Neural cell (in vitro differentiated cells): Measurements from ENCODE around the gene MBD3. TPM values are rescaled to one million over a fixed set of nuclear protein-coding genes. Genes with fewer than 3 reads are reported as not detected.
A peak's percentile ranks its signal among the peaks of the same experiment; 100 is the strongest.

ENCODE experiments used
- H2AFZ ChIP-seq: fragments of 200-600, 300-800 bp; sonication (generic), shearing (Covaris generic); 2 replicates; pipeline ENCODE4 v1.6.0; 2014; ENCODE audit warnings: low read depth, mild to moderate bottlenecking, antibody characterized with exemption, low read length, moderate library complexity
- H3F3A ChIP-seq: fragments of 200-600 bp; shearing (Covaris generic); 2 replicates; pipeline ENCODE4 v1.6.1; 2016; ENCODE audit warnings: mild to moderate bottlenecking, moderate library complexity, mixed read lengths, antibody characterized with exemption, low read length; ENCODE audit not compliant: insufficient read depth, poor library complexity, severe bottlenecking
- H3K27ac ChIP-seq: fragments of 200-600, 300-800 bp; sonication (generic), shearing (Covaris generic); 2 replicates; pipeline ENCODE4 v1.5.1; 2014; ENCODE audit warnings: mild to moderate bottlenecking, low read length, moderate library complexity
- H3K27me3 ChIP-seq: fragments of 300-800, 200-600 bp; sonication (generic), shearing (Covaris generic); 2 replicates; pipeline ENCODE4 v1.6.0; 2014; ENCODE audit warnings: mild to moderate bottlenecking, low read depth, low read length, moderate library complexity; ENCODE audit not compliant: insufficient read depth
- H3K36me3 ChIP-seq: fragments of 300-800, 200-600 bp; sonication (generic), shearing (Covaris generic); 2 replicates; pipeline ENCODE4 v1.5.1; 2014; ENCODE audit warnings: mild to moderate bottlenecking, antibody characterized with exemption, low read length, moderate library complexity; ENCODE audit not compliant: insufficient read depth
- H3K4me2 ChIP-seq: fragments of 300-800, 200-600 bp; sonication (generic), shearing (Covaris generic); 2 replicates; pipeline ENCODE4 v1.6.0; 2014; ENCODE audit warnings: mild to moderate bottlenecking, low read length
- H3K4me3 ChIP-seq: fragments of 300-800, 200-600 bp; sonication (generic), shearing (Covaris generic); 2 replicates; pipeline ENCODE4 v1.5.1; 2014; ENCODE audit warnings: mild to moderate bottlenecking, low read length, moderate library complexity
- H3K79me2 ChIP-seq: fragments of 200-600 bp; shearing (Covaris generic); replicated peaks from 2 replicates; pipeline ENCODE4 v1.6.0; 2014; ENCODE audit warnings: mild to moderate bottlenecking, low read length, moderate library complexity; ENCODE audit not compliant: insufficient read depth
- H3K9ac ChIP-seq: fragments of 300-800, 200-600 bp; sonication (generic), shearing (Covaris generic); 2 replicates; pipeline ENCODE4 v1.6.1; 2016; ENCODE audit warnings: mild to moderate bottlenecking, low read length, mixed read lengths
- H3K9me2 ChIP-seq: fragments of 200-600 bp; shearing (Covaris generic); 2 replicates; pipeline ENCODE4 v1.6.1; 2016; ENCODE audit warnings: mild to moderate bottlenecking, low read length, mixed read lengths; ENCODE audit not compliant: insufficient read depth
- H3K9me3 ChIP-seq: fragments of 200-600, 300-800 bp; sonication (generic), shearing (Covaris generic); 2 replicates; pipeline ENCODE4 v1.6.1; 2016; ENCODE audit warnings: mild to moderate bottlenecking, mixed run types, low read length, moderate library complexity, mixed read lengths
- H4K20me1 ChIP-seq: fragments of 200-600 bp; shearing (Covaris generic); 2 replicates; pipeline ENCODE4 v1.6.1; 2016; ENCODE audit warnings: mild to moderate bottlenecking, mixed run types; ENCODE audit not compliant: insufficient read depth
- CTCF ChIP-seq: fragments of 450-650 bp; IDR thresholded peaks from 2 replicates; pipeline ENCODE4 v1.5.1; 2014; ENCODE audit warnings: antibody characterized with exemption, mild to moderate bottlenecking, moderate library complexity; ENCODE audit not compliant: poor library complexity, severe bottlenecking
- EP300 ChIP-seq: fragments of 450-650 bp; conservative IDR thresholded peaks from 2 replicates; pipeline ENCODE4 v1.6.1; 2014; ENCODE audit warnings: antibody characterized with exemption, mild to moderate bottlenecking, moderate library complexity; ENCODE audit not compliant: poor library complexity, severe bottlenecking
- EZH2 ChIP-seq: fragments of 200-600, 300-800 bp; shearing (Covaris generic), sonication (generic); IDR thresholded peaks from 2 replicates; pipeline ENCODE4 v1.6.1; 2014; ENCODE audit warnings: antibody characterized with exemption, low read length, borderline replicate concordance, mild to moderate bottlenecking; ENCODE audit not compliant: insufficient read depth, poor library complexity, severe bottlenecking
- MXI1 ChIP-seq: fragments of 450-650 bp; conservative IDR thresholded peaks from 2 replicates; pipeline ENCODE4 v1.6.1; 2014; ENCODE audit warnings: antibody characterized with exemption, mild to moderate bottlenecking; ENCODE audit not compliant: poor library complexity, severe bottlenecking
- POLR2AphosphoS5 ChIP-seq: IDR thresholded peaks from 2 replicates; pipeline ENCODE4 v1.6.1; 2012
- RAD21 ChIP-seq: fragments of 450-650 bp; conservative IDR thresholded peaks from 2 replicates; pipeline ENCODE4 v1.6.1; 2014; ENCODE audit warnings: antibody characterized with exemption, mild to moderate bottlenecking, moderate library complexity
- SMC3 ChIP-seq: fragments of 450-650 bp; conservative IDR thresholded peaks from 2 replicates; pipeline ENCODE4 v1.6.1; 2014; ENCODE audit warnings: antibody characterized with exemption, mild to moderate bottlenecking, moderate library complexity; ENCODE audit not compliant: poor library complexity
- TAF1 ChIP-seq: IDR thresholded peaks from 2 replicates; pipeline ENCODE4 v1.6.1; 2012; ENCODE audit warnings: low read depth
- polyA plus RNA-seq: library from polyadenylated mRNA; depleted of rRNA; stranded (reverse); fragments of >200 nt; gene quantifications from 2 replicates; pipeline ENCODE4 v1.2.3, GENCODE V29; 2014
- TF ChIP-seq, protein P1 (sequence below): IDR thresholded peaks from 2 replicates; pipeline ENCODE4 v1.6.1; 2012; ENCODE audit warnings: borderline replicate concordance

Gene MBD3
- polyA plus RNA-seq, 1 donor from 2014 or later = 80.1 TPM

DNA sequence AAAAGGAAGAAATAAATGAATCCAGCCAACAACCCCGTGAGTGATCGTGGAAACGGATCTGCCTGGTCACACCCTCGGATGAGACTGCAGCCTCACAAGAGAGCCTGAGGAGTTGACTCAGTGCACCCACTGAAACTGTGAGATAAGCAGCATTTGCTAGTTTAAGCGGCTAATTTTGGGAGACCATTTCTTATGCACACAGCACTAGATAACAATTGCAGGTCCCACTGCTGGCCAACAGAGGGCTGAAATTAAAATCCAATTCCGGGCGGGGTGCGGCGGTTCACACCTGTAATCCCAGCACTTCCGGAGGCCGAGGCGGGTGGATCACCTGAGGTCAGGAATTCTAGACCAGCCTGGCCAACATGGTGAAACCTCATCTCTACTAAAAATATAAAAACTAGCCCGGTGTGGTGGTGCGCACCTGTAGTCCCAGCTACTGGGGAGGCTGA is 9.0 kb upstream of the MBD3 start:
- Histone ChIP-seq H3K36me3 (peaks cover 6% of the 10 kb centered on the region), H3K4me3 (no peak overlapping the region), H3K4me2 (no peak overlapping the region), H3K79me2 (peaks cover 36% of the 10 kb centered on the region), H4K20me1 (peaks cover 5% of the 10 kb centered on the region), H3K27me3 (no peaks in the 10 kb centered on the region), H3K9me3 (no peaks in the 10 kb centered on the region), H3K9me2 (no peaks in the 10 kb centered on the region), H2AFZ (no peak overlapping the region), H3K27ac (no peak overlapping the region), H3K9ac (no peak overlapping the region), H3F3A (no peaks in the 10 kb centered on the region)
- no peak for TF ChIP-seq RAD21

GRCh38 chr19:1599460-1599846 is 6.8 kb upstream of the MBD3 start:
- Histone ChIP-seq H3K9ac (no peak overlapping the region), H3K27me3 (no peaks in the 10 kb centered on the region), H3K4me3 (no peak overlapping the region), H3K27ac (no peak overlapping the region), H3K79me2 (peaks cover 28% of the 10 kb centered on the region), H3K9me3 (no peaks in the 10 kb centered on the region), H3K36me3 (peaks cover 6% of the 10 kb centered on the region), H3F3A (no peaks in the 10 kb centered on the region), H3K4me2 (no peak overlapping the region), H3K9me2 (no peaks in the 10 kb centered on the region), H4K20me1 (peaks cover 5% of the 10 kb centered on the region), H2AFZ (no peak overlapping the region)
- TF ChIP-seq POLR2AphosphoS5 = no peak

- H3K4me2 ChIP-seq = no peak overlapping the region
- no peaks in the 10 kb centered on the region for H3K27me3 ChIP-seq
- no peak overlapping the region for H3K27ac ChIP-seq
- no peaks in the 10 kb centered on the region for H3K9me2 ChIP-seq
- TF ChIP-seq POLR2AphosphoS5 = no peak
- TF ChIP-seq EZH2 = no peak
- peaks cover 23% of the 10 kb centered on the region for H3K79me2 ChIP-seq
- peaks cover 5% of the 10 kb centered on the region for H4K20me1 ChIP-seq
- no peak overlapping the region for H2AFZ ChIP-seq
- peaks cover 6% of the 10 kb centered on the region for H3K36me3 ChIP-seq
- H3K9ac ChIP-seq = no peak overlapping the region
- H3K9me3 ChIP-seq = no peaks in the 10 kb centered on the region
- H3F3A ChIP-seq = no peaks in the 10 kb centered on the region
- no peak overlapping the region for H3K4me3 ChIP-seq
Measured at GRCh38 chr19:1598777-1599459, 6.3 kb upstream of the MBD3 start.

DNA sequence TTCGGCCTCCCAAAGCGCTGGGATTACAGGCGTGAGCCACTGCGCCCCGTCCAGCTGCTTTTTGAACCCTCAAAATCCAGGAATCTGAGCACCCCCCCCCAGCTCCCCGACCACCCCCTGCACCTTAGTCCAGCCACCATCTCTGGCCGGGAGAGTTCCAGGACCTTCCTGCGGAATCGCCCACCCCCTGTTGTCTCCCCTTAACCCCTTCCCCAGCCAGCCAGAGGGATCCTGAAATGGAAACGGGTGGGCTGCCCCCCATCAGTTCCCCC is 772 bp upstream of the MBD3 start:
- Histone ChIP-seq H3K9ac (peak overlapping the region; percentile 71), H3K4me2 (no peak overlapping the region), H4K20me1 (no peaks in the 10 kb centered on the region), H3F3A (no peaks in the 10 kb centered on the region), H3K4me3 (no peak overlapping the region), H3K9me2 (no peaks in the 10 kb centered on the region), H2AFZ (no peak overlapping the region), H3K79me2 (peaks cover 32% of the 10 kb centered on the region), H3K9me3 (no peaks in the 10 kb centered on the region), H3K36me3 (peaks cover 6% of the 10 kb centered on the region), H3K27ac (no peak overlapping the region), H3K27me3 (no peaks in the 10 kb centered on the region)
- TF ChIP-seq, protein P1, sequence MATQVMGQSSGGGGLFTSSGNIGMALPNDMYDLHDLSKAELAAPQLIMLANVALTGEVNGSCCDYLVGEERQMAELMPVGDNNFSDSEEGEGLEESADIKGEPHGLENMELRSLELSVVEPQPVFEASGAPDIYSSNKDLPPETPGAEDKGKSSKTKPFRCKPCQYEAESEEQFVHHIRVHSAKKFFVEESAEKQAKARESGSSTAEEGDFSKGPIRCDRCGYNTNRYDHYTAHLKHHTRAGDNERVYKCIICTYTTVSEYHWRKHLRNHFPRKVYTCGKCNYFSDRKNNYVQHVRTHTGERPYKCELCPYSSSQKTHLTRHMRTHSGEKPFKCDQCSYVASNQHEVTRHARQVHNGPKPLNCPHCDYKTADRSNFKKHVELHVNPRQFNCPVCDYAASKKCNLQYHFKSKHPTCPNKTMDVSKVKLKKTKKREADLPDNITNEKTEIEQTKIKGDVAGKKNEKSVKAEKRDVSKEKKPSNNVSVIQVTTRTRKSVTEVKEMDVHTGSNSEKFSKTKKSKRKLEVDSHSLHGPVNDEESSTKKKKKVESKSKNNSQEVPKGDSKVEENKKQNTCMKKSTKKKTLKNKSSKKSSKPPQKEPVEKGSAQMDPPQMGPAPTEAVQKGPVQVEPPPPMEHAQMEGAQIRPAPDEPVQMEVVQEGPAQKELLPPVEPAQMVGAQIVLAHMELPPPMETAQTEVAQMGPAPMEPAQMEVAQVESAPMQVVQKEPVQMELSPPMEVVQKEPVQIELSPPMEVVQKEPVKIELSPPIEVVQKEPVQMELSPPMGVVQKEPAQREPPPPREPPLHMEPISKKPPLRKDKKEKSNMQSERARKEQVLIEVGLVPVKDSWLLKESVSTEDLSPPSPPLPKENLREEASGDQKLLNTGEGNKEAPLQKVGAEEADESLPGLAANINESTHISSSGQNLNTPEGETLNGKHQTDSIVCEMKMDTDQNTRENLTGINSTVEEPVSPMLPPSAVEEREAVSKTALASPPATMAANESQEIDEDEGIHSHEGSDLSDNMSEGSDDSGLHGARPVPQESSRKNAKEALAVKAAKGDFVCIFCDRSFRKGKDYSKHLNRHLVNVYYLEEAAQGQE = no peak
- TF ChIP-seq EZH2 (no peak), MXI1 (no peak), POLR2AphosphoS5 (no peak), SMC3 (no peak), RAD21 (no peak), EP300 (no peak), TAF1 (no peak), CTCF (no peak)
